K562 (cell line): ENCODE results near the gene TBXA2R. TPM values are rescaled to one million over a fixed set of nuclear protein-coding genes. Genes with fewer than 3 reads are reported as not detected.

Experiments used
- ATAC-seq: fragments of 200-7000 bp; cut with Tn5 transposase; 3 replicates; pipeline ENCODE4 v1.9.1; 2020; ENCODE audit warnings: moderate library complexity
- BruUV-seq: library from RNA; stranded (reverse); fragments of 400-500 nt; replicated peaks from 2 replicates; lab custom pipeline; 2021; lab: Mats Ljungman, UMichigan
- CTCF ChIA-PET: fragments of 300-600 bp; formaldehyde crosslinking; extraction: SDS; loops from one replicate; lab custom pipeline; 2021; ENCODE audit warnings: low intra/inter-chr PET ratio; lab: Yijun Ruan, JAX
- POLR2A ChIA-PET: fragments of 300-600, 350-650 bp; sonication (Branson Sonifier 250); formaldehyde crosslinking; extraction: SDS; loops from one replicate; lab custom pipeline; 2021; ENCODE audit warnings: antibody characterized with exemption, inconsistent platforms; lab: Yijun Ruan, JAX
- DNase-seq, 4 experiments: peaks; one replicate each; pipeline versions ENCODE4 v3.0.0 to v3.0.0-alpha.2; 2011 to 2018; ENCODE audit warnings: low spot score in 3 of 4, mixed read lengths in 3 of 4; ENCODE audit errors: extremely low read depth in 1 of 4
- FAIRE-seq: peaks from 2 replicates; lab custom pipeline; 2011; peaks lifted over from hg19 to GRCh38; lab: Jason Lieb, UNC
- H2AFZ ChIP-seq: 2 replicates; pipeline ENCODE4 v1.6.0; 2011; ENCODE audit warnings: low read depth, low read length, control low read depth, inconsistent platforms
- H3K27ac ChIP-seq: fragments of 200-600 bp; 3 replicates; pipeline ENCODE4 v1.8.0; 2011; ENCODE audit warnings: low read depth, mild to moderate bottlenecking, control low read depth, inconsistent platforms, low read length, moderate library complexity, mixed read lengths; ENCODE audit errors: extremely low read depth
- H3K27me3 ChIP-seq, 2 experiments: fragments of 300-600 bp in 1 of 2; 2 replicates in 1 of 2; 3 replicates in 1 of 2; pipeline versions ENCODE4 v1.6.0 to v1.8.0; 2011; ENCODE audit warnings: inconsistent platforms in 2 of 2, low read length in 2 of 2, mild to moderate bottlenecking in 1 of 2, mixed read lengths in 1 of 2, moderate library complexity in 1 of 2; ENCODE audit not compliant: control insufficient read depth in 2 of 2, insufficient read depth in 2 of 2
- H3K36me3 ChIP-seq: fragments of 300-600 bp; 3 replicates; pipeline ENCODE4 v1.8.0; 2011; ENCODE audit warnings: mild to moderate bottlenecking, low read length, inconsistent platforms; ENCODE audit not compliant: control insufficient read depth, insufficient read depth
- H3K4me1 ChIP-seq, 2 experiments: fragments of 200-600 bp in 1 of 2; replicated peaks in 1 of 2; 2 replicates in 1 of 2; 3 replicates in 1 of 2; pipeline versions ENCODE4 v1.5.1 to v1.8.0; 2011; ENCODE audit warnings: inconsistent platforms in 2 of 2, low read length in 2 of 2, mild to moderate bottlenecking in 1 of 2, mixed read lengths in 1 of 2, moderate library complexity in 1 of 2; ENCODE audit not compliant: control insufficient read depth in 2 of 2, insufficient read depth in 2 of 2
- H3K4me2 ChIP-seq: 2 replicates; pipeline ENCODE4 v1.6.1; 2011; ENCODE audit warnings: low read length, control low read depth, inconsistent platforms, mixed read lengths; ENCODE audit not compliant: insufficient read depth
- H3K4me3 ChIP-seq: fragments of 200-600 bp; sonication (generic), shearing (Covaris generic); 2 replicates; pipeline ENCODE4 v1.5.1; 2016; ENCODE audit warnings: control low read depth, inconsistent platforms
- H3K79me2 ChIP-seq: fragments of 200-600 bp; 3 replicates; pipeline ENCODE4 v1.8.0; 2011; ENCODE audit warnings: low read length, inconsistent platforms; ENCODE audit not compliant: control insufficient read depth, insufficient read depth
- H3K9ac ChIP-seq, 2 experiments: 2 replicates each; pipeline versions ENCODE4 v1.6.0 to v1.6.1; 2011; ENCODE audit warnings: low read depth in 2 of 2, low read length in 2 of 2, control low read depth in 1 of 2, inconsistent platforms in 1 of 2, mild to moderate bottlenecking in 1 of 2, mixed read lengths in 1 of 2; ENCODE audit not compliant: insufficient read depth in 1 of 2
- H3K9me1 ChIP-seq: one replicate; pipeline ENCODE4 v1.6.0; 2011; ENCODE audit warnings: inconsistent platforms, mild to moderate bottlenecking, low read length, moderate library complexity; ENCODE audit not compliant: control insufficient read depth, insufficient read depth
- H3K9me3 ChIP-seq: replicated peaks from 2 replicates; pipeline ENCODE4 v1.5.1; 2011; ENCODE audit warnings: low read depth, low read length, inconsistent platforms; ENCODE audit not compliant: control insufficient read depth, insufficient read depth
- H4K20me1 ChIP-seq: replicated peaks from 2 replicates; pipeline ENCODE4 v1.6.1; 2011; ENCODE audit warnings: low read length, inconsistent platforms, mixed read lengths; ENCODE audit not compliant: control insufficient read depth, insufficient read depth
- CREB1 ChIP-seq, 2 experiments: sonication (generic) in 1 of 2; formaldehyde crosslinking in 1 of 2; IDR thresholded peaks; 2 replicates each; pipeline versions ENCODE4 v1.6.1 to v1.8.0; 2012 to 2022; ENCODE audit warnings: inconsistent platforms in 1 of 2, mild to moderate bottlenecking in 1 of 2, missing genetic modification reagents in 1 of 2, moderate library complexity in 1 of 2
- FOSL1 ChIP-seq: fragments of 200-800 bp; sonication (Bioruptor generic); conservative IDR thresholded peaks from 2 replicates; pipeline ENCODE4 v1.6.1; 2016; ENCODE audit warnings: missing genetic modification characterization, missing compliant biosample characterization
- GTF2E2 ChIP-seq: fragments of 200-800 bp; sonication (Bioruptor generic); IDR thresholded peaks from 2 replicates; pipeline ENCODE4 v1.6.1; 2016; ENCODE audit warnings: missing genetic modification characterization, missing compliant biosample characterization
- HCFC1 ChIP-seq: IDR thresholded peaks from 2 replicates; pipeline ENCODE4 v1.6.1; 2012; ENCODE audit warnings: low read depth, low read length, improper control_type of control experiment
- HDAC3 ChIP-seq: fragments of 450-650 bp; IDR thresholded peaks from 2 replicates; pipeline ENCODE4 v1.6.1; 2018; ENCODE audit warnings: borderline replicate concordance, mild to moderate bottlenecking, moderate library complexity; ENCODE audit not compliant: partially characterized antibody
- JUND ChIP-seq, 2 experiments: IDR thresholded peaks; 2 replicates in 1 of 2; 3 replicates in 1 of 2; pipeline ENCODE4 v1.6.1; 2011; ENCODE audit warnings: borderline replicate concordance in 2 of 2, low read depth in 2 of 2, low read length in 2 of 2, improper control_type of control experiment in 1 of 2, missing biosample characterization in 1 of 2, missing genetic modification characterization in 1 of 2, missing genetic modification reagents in 1 of 2
- KLF16 ChIP-seq: IDR thresholded peaks from 2 replicates; pipeline ENCODE4 v1.6.1; 2016; ENCODE audit warnings: antibody characterized with exemption
- NFATC3 ChIP-seq: fragments of 450-650 bp; IDR thresholded peaks from 2 replicates; pipeline ENCODE4 v1.6.1; 2017; ENCODE audit warnings: mild to moderate bottlenecking
- RBBP5 ChIP-seq: fragments of 200-600 bp; sonication (generic); IDR thresholded peaks from 2 replicates; pipeline ENCODE4 v1.6.1; 2012; ENCODE audit warnings: borderline replicate concordance, mild to moderate bottlenecking, low read length, control low read depth, inconsistent platforms; ENCODE audit not compliant: insufficient read depth, poor library complexity, severe bottlenecking
- RBFOX2 ChIP-seq: fragments of 200-400 bp; formaldehyde crosslinking; IDR thresholded peaks from 2 replicates; pipeline ENCODE4 v1.6.1; 2017; ENCODE audit warnings: low read depth, mild to moderate bottlenecking, low read length, moderate library complexity
- SMARCA4 ChIP-seq: fragments of 450-650 bp; IDR thresholded peaks from 2 replicates; pipeline ENCODE4 v1.6.1; 2016
- ZFX ChIP-seq: sonication (generic); formaldehyde crosslinking; IDR thresholded peaks from 2 replicates; pipeline ENCODE4 v1.8.0; 2022; ENCODE audit warnings: mild to moderate bottlenecking, missing genetic modification reagents, moderate library complexity
- WGBS: fragments of 100-300 bp; shearing (Covaris generic); methylation state at CpG from one replicate; pipeline ENCODE4 v1.1.6; 2016; ENCODE audit warnings: low coverage, mixed read lengths; ENCODE audit not compliant: insufficient coverage; ENCODE audit errors: missing lambda C conversion rate; 5-methylcytosine and 5-hydroxymethylcytosine counted together
- in situ Hi-C: fragments of 300-500 bp; cut with MboI; formaldehyde crosslinking; loops from 4 replicates; pipeline ENCODE4 v1.15.0; 2018; ENCODE audit warnings: inconsistent platforms, mixed read lengths
- intact Hi-C: fragments of 100-400 bp; cut with micrococcal nuclease; formaldehyde crosslinking; loops from 2 replicates; pipeline ENCODE4 v1.14.2; 2022
- polyA plus RNA-seq, 8 experiments: library from polyadenylated mRNA; depleted of rRNA in 4 of 8; stranded (reverse) in 5 of 8; unstranded in 3 of 8; fragments of >200 nt; fragmentation: Nextera tagmentation in 2 of 8; fragmentation: Illumina TruSeq in 1 of 8; extraction: Ambion mirVana in 2 of 8; extraction: Trizol in 1 of 8; gene quantifications; 2 replicates each; pipeline versions ENCODE4 v1.2.1 to v1.2.3, GENCODE V29; 2011 to 2014; ENCODE audit warnings: inconsistent platforms in 1 of 8, missing spikeins in 1 of 8
- total RNA-seq, 7 experiments: library from RNA; depleted of rRNA in 6 of 7; stranded (reverse); fragments of >200 nt in 6 of 7; fragmentation: Illumina TruSeq in 2 of 7; extraction: Trizol in 2 of 7; gene quantifications; 2 replicates each; pipeline versions ENCODE4 v1.2.1 to v1.2.3, GENCODE V29; 2011 to 2021; ENCODE audit warnings: low replicate concordance in 1 of 7
- TF ChIP-seq, protein P1 (sequence below), 2 experiments: fragments of 450-650 bp; IDR thresholded peaks; 2 replicates each; pipeline ENCODE4 v1.6.1; 2016
- TF ChIP-seq, protein P2 (sequence below): fragments of 250-450 bp; sonication (Bioruptor Pico); IDR thresholded peaks from 2 replicates; pipeline ENCODE4 v1.5.0; 2021; ENCODE audit warnings: mild to moderate bottlenecking, moderate library complexity
- TF ChIP-seq, protein P3 (sequence below): fragments of 250-450 bp; sonication (Bioruptor Pico); IDR thresholded peaks from 2 replicates; pipeline ENCODE4 v1.4.0; 2020

Gene TBXA2R
- total and polyA plus RNA-seq, 9 of the 15 experiments (the other 6 are each of a cell fraction or from before 2014, with no cell fraction given): 1.5 to 24.0 (median 2.8) TPM

DNA sequence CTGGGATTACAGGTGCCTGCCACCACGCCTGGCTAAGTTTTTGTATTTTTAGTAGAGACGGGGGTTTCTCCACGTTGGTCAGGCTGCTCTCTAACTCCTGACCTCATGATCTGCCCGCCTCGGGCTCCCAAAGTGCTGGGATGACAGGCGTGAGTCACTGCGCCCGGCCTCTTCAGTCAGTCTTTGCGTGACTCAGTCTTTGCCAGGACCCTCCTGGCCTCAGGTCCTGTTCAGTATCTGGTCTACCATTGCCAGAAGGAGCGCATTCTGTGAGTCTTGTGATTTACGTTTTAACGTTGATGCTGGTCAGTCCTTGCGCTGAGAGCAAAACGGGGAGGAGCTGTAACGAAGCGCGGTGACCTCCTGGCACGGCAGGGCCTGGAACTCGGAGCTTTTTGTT, 41.5 kb downstream of the TBXA2R start:
- no peaks in the 10 kb centered on the region for H3K36me3 ChIP-seq
- H4K20me1 ChIP-seq: no peaks in the 10 kb centered on the region
- peak in 1 of 4 experiments; percentile 67 for DNase-seq
- intact Hi-C loops: no loop called here
- peaks cover 16 to 54% of the 10 kb centered on the region in 2 experiments; a peak in 4 of 5 replicates for H3K4me1 ChIP-seq
- BruUV-seq: no TSS peak
- POLR2A ChIA-PET: interaction anchor here (0.7 to 0.9 kb wide), 2 partner anchors 26 to 197 kb away, joined by 3 read pairs; partner anchors contain the start of gene MRPL54
- peak; percentile 16; the same call in 1 of the 3 replicates for ATAC-seq
- H2AFZ ChIP-seq: no peak overlapping the region
- H3K27me3 ChIP-seq: no peaks in the 10 kb centered on the region
- no peaks in the 10 kb centered on the region for H3K9me1 ChIP-seq
- FAIRE-seq: peak; percentile 73
- H3K9me3 ChIP-seq: no peaks in the 10 kb centered on the region
- H3K4me3 ChIP-seq: no peak overlapping the region
- in situ Hi-C loops: no loop called here
- CTCF ChIA-PET: no interaction called here
- no peak overlapping the region; the same call in 1 of the 2 replicates for H3K4me2 ChIP-seq
- WGBS: 46% methylated on average over 19 of the region's 19 CpGs
- peak overlapping the region in 1 of 2 experiments; percentile 0; a peak in 1 of 4 replicates for H3K9ac ChIP-seq
- no peaks in the 10 kb centered on the region for H3K79me2 ChIP-seq
- H3K27ac ChIP-seq: peak overlapping the region; percentile 48; the same call in 1 of the 3 replicates
- TF ChIP-seq, protein P1, sequence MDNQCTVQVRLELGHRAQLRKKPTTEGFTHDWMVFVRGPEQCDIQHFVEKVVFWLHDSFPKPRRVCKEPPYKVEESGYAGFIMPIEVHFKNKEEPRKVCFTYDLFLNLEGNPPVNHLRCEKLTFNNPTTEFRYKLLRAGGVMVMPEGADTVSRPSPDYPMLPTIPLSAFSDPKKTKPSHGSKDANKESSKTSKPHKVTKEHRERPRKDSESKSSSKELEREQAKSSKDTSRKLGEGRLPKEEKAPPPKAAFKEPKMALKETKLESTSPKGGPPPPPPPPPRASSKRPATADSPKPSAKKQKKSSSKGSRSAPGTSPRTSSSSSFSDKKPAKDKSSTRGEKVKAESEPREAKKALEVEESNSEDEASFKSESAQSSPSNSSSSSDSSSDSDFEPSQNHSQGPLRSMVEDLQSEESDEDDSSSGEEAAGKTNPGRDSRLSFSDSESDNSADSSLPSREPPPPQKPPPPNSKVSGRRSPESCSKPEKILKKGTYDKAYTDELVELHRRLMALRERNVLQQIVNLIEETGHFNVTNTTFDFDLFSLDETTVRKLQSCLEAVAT (IDR thresholded peaks at IDR 0.05): peak in 1 of 2 experiments; percentile 75; a peak in 1 of 4 replicates
- no peak for TF ChIP-seq ZFX (CRISPR knock-in tag)
- TF ChIP-seq HCFC1: no peak
- peak; percentile 81 for TF ChIP-seq JUND (IDR thresholded peaks at IDR 0.05; ENCODE audit: borderline replicate concordance, low read depth, low read length)
- no peak; the same call in 2 of the 3 replicates for TF ChIP-seq JUND (tag; IDR thresholded peaks at IDR 0.05; ENCODE audit: borderline replicate concordance, low read depth, low read length)
- TF ChIP-seq, protein P2, sequence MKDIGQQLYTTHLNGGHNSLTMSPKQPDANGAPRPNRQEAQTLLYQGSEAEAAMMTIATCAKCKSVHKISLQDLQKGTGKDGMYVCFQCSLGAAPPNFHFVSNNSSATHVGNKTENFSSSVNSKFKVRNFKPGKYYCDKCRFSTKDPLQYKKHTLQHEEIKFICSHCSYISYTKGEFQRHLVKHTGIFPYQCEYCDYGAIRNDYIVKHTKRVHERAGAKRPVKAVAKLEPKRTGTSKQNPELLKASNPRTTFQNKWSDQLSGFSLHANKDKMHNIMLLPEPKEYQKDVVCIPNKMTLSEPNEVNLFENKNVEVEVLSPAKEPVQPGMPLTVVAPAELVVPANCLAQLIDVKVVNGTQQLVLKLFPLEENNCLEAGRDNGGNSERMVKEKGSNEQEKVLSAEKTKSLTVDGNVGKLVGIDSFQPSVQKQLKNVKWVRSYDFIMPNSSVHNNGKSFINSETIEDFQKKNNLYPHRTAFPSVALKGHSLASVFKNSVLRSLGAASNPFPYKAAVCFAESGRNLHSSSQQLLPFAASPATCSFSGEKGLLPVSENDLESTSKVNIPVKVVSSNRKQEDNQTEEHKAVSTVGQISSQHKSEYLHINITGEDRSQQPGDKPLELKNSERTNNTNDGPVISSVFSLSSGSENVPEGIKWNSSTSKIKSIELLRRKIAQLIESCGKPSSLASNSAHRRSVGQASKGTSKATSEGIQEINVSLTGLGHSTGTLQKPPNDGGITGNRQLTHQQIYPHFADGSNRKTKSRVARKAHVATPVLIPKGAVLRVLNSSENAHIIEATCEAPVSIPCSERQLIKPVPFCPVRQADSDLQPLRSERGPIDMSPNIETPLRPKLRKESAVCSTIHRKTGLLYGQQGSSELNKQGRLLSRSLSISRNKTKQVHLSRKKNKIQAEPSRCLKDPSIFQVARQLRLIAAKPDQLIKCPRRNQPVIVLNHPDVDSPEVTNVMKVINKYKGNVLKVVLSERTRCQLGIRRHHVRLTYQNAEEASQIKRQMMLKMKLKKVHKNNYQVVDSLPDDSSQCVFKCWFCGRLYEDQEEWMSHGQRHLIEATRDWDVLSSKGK: no peak
- TF ChIP-seq RBBP5: no peak
- no peak for TF ChIP-seq NFATC3
- no peak for TF ChIP-seq HDAC3
- TF ChIP-seq KLF16: no peak
- no peak for TF ChIP-seq CREB1 (IDR thresholded peaks at IDR 0.05)
- TF ChIP-seq CREB1 (CRISPR knock-in tag; IDR thresholded peaks at IDR 0.05): peak; percentile 33; the same call in 1 of the 2 replicates
- no peak for TF ChIP-seq GTF2E2 (tag)
- TF ChIP-seq FOSL1: peak; percentile 92
- TF ChIP-seq SMARCA4: peak; percentile 58
- 0 out of 2 replicates have a peak, but pooled peaks have one; percentile 17 for TF ChIP-seq RBFOX2
- TF ChIP-seq, protein P3, sequence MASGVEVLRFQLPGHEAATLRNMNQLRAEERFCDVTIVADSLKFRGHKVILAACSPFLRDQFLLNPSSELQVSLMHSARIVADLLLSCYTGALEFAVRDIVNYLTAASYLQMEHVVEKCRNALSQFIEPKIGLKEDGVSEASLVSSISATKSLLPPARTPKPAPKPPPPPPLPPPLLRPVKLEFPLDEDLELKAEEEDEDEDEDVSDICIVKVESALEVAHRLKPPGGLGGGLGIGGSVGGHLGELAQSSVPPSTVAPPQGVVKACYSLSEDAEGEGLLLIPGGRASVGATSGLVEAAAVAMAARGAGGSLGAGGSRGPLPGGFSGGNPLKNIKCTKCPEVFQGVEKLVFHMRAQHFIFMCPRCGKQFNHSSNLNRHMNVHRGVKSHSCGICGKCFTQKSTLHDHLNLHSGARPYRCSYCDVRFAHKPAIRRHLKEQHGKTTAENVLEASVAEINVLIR (CRISPR knock-in tag): no peak
